Liver (tissue), 9 donors: ENCODE data around the gene SESN3. TPM values are rescaled to one million over a fixed set of nuclear protein-coding genes. Genes with fewer than 3 reads are reported as not detected.

Experiments
- DNase-seq: peaks from one replicate; pipeline ENCODE4 v3.0.0-alpha.2; 2017; ENCODE audit warnings: low spot score
- H3K27ac ChIP-seq, 2 donors: one replicate each; pipeline ENCODE4 v1.7.0; 2013; ENCODE audit warnings: inconsistent platforms in 2 of 2, low read length in 2 of 2, control low read depth in 1 of 2, low read depth in 1 of 2, mild to moderate bottlenecking in 1 of 2
- H3K27me3 ChIP-seq, 4 donors: one replicate each; pipeline versions ENCODE4 v1.6.1 to v1.7.0; 2013; ENCODE audit warnings: low read length in 3 of 4, inconsistent platforms in 1 of 4, mild to moderate bottlenecking in 1 of 4, moderate library complexity in 1 of 4; ENCODE audit not compliant: control insufficient read depth in 4 of 4, insufficient read depth in 4 of 4
- H3K36me3 ChIP-seq, 4 donors: one replicate each; pipeline versions ENCODE4 v1.6.1 to v1.7.0; 2013; ENCODE audit warnings: low read length in 3 of 4, mild to moderate bottlenecking in 3 of 4, low read depth in 1 of 4, moderate library complexity in 1 of 4; ENCODE audit not compliant: control insufficient read depth in 4 of 4, insufficient read depth in 3 of 4
- H3K4me1 ChIP-seq, 4 donors: one replicate each; pipeline versions ENCODE4 v1.6.1 to v1.7.0; 2013; ENCODE audit warnings: low read length in 3 of 4, mild to moderate bottlenecking in 3 of 4, moderate library complexity in 1 of 4; ENCODE audit not compliant: control insufficient read depth in 4 of 4, insufficient read depth in 4 of 4
- H3K4me3 ChIP-seq, 3 donors: one replicate each; pipeline versions ENCODE4 v1.6.1 to v1.7.0; 2013; ENCODE audit warnings: low read length in 3 of 3, control low read depth in 1 of 3, low read depth in 1 of 3, mild to moderate bottlenecking in 1 of 3
- H3K9ac ChIP-seq, 2 donors: one replicate each; pipeline ENCODE4 v1.7.0; 2013; ENCODE audit warnings: low read length in 2 of 2, mild to moderate bottlenecking in 2 of 2, moderate library complexity in 2 of 2, control low read depth in 1 of 2, low read depth in 1 of 2
- H3K9me3 ChIP-seq, 4 donors: one replicate each; pipeline versions ENCODE4 v1.6.1 to v1.7.0; 2013; ENCODE audit warnings: low read length in 3 of 4; ENCODE audit not compliant: control insufficient read depth in 4 of 4
- ATF3 ChIP-seq: IDR thresholded peaks from 2 replicates; pipeline ENCODE4 v1.6.1; 2016; ENCODE audit warnings: antibody characterized with exemption
- CTCF ChIP-seq: fragments of 150-350 bp; IDR thresholded peaks from 2 replicates; pipeline ENCODE4 v1.5.1; 2017; ENCODE audit warnings: improper control_type of control experiment, low read depth, low read length; ENCODE audit not compliant: missing input control
- EGR1 ChIP-seq, 2 donors: IDR thresholded peaks; 2 replicates each; pipeline ENCODE4 v1.6.1; 2016 to 2018; ENCODE audit warnings: antibody characterized with exemption in 2 of 2, low read depth in 2 of 2
- FOXA1 ChIP-seq: IDR thresholded peaks from 2 replicates; pipeline ENCODE4 v1.6.1; 2016; ENCODE audit warnings: antibody characterized with exemption
- FOXA2 ChIP-seq: IDR thresholded peaks from 2 replicates; pipeline ENCODE4 v1.6.1; 2016; ENCODE audit warnings: antibody characterized with exemption
- GABPA ChIP-seq, 2 donors: IDR thresholded peaks in 1 of 2; conservative IDR thresholded peaks in 1 of 2; 2 replicates each; pipeline ENCODE4 v1.6.1; 2016; ENCODE audit warnings: antibody characterized with exemption in 2 of 2, mild to moderate bottlenecking in 1 of 2, moderate library complexity in 1 of 2
- HNF4A ChIP-seq, 2 donors: conservative IDR thresholded peaks; 2 replicates each; pipeline ENCODE4 v1.6.1; 2016; ENCODE audit warnings: antibody characterized with exemption in 2 of 2, mild to moderate bottlenecking in 2 of 2
- HNF4G ChIP-seq: IDR thresholded peaks from 2 replicates; pipeline ENCODE4 v1.6.1; 2016; ENCODE audit warnings: antibody characterized with exemption
- JUND ChIP-seq, 2 donors: IDR thresholded peaks; 2 replicates each; pipeline ENCODE4 v1.6.1; 2016; ENCODE audit warnings: antibody characterized with exemption in 2 of 2
- MAX ChIP-seq: IDR thresholded peaks from 2 replicates; pipeline ENCODE4 v1.6.1; 2016; ENCODE audit warnings: antibody characterized with exemption
- NR2F2 ChIP-seq: IDR thresholded peaks from 2 replicates; pipeline ENCODE4 v1.6.1; 2016; ENCODE audit warnings: antibody characterized with exemption
- RAD21 ChIP-seq, 2 donors: IDR thresholded peaks; 2 replicates each; pipeline ENCODE4 v1.6.1; 2016; ENCODE audit warnings: antibody characterized with exemption in 2 of 2, mild to moderate bottlenecking in 2 of 2
- REST ChIP-seq: IDR thresholded peaks from 2 replicates; pipeline ENCODE4 v1.6.1; 2016; ENCODE audit warnings: antibody characterized with exemption, mild to moderate bottlenecking
- RXRA ChIP-seq, 2 donors: IDR thresholded peaks; 2 replicates each; pipeline ENCODE4 v1.6.1; 2017 to 2018; ENCODE audit warnings: antibody characterized with exemption in 2 of 2, mild to moderate bottlenecking in 1 of 2
- SP1 ChIP-seq: IDR thresholded peaks from 2 replicates; pipeline ENCODE4 v1.6.1; 2018; ENCODE audit warnings: antibody characterized with exemption, mild to moderate bottlenecking
- TAF1 ChIP-seq: conservative IDR thresholded peaks from 2 replicates; pipeline ENCODE4 v1.6.1; 2016; ENCODE audit warnings: antibody characterized with exemption, mild to moderate bottlenecking
- YY1 ChIP-seq: IDR thresholded peaks from 2 replicates; pipeline ENCODE4 v1.6.1; 2016; ENCODE audit warnings: antibody characterized with exemption, mild to moderate bottlenecking
- ZBTB33 ChIP-seq: IDR thresholded peaks from 2 replicates; pipeline ENCODE4 v1.6.1; 2016; ENCODE audit warnings: antibody characterized with exemption
- WGBS: extraction: QIAGEN DNeasy Blood & Tissue Kit; methylation state at CpG from one replicate; pipeline ENCODE4 v1.1.7; 2013; 5-methylcytosine and 5-hydroxymethylcytosine counted together
- polyA plus RNA-seq, 2 donors: library from polyadenylated mRNA; stranded (reverse) in 1 of 2; unstranded in 1 of 2; fragments of 200-250 nt in 1 of 2; fragments of >200 nt in 1 of 2; fragmentation: Nextera tagmentation in 1 of 2; extraction: Ambion mirVana in 1 of 2; gene quantifications; one replicate each; pipeline versions ENCODE4 v1.2.1 to v1.2.3, GENCODE V29; 2013 to 2015
- total RNA-seq, 2 donors: library from RNA; depleted of rRNA; stranded (reverse); fragments of >200 nt; gene quantifications; one replicate each; pipeline ENCODE4 v1.2.3, GENCODE V29; 2014
- donor health status: healthy.
- donor health status: healthy.
- donor health status: healthy.
- donor health status: healthy.
- donor health status: healthy.

SESN3 gene
- total and polyA plus RNA-seq, 4 donors, result 0.85 to 46.6 (median 2.6) TPM

- Histone ChIP-seq H3K27ac (peak overlapping the region; percentile 26 to 65), H3K9ac (peak overlapping the region; percentile 49 to 68), H3K27me3 (no peaks in the 10 kb centered on the region), H3K4me3 (peak overlapping the region; percentile 72 to 94 (median 87)), H3K36me3 (no peaks in the 10 kb centered on the region), H3K9me3 (no peaks in the 10 kb centered on the region), H3K4me1 (peaks cover 1 to 35% (median 22%) of the 10 kb centered on the region in 4 donors)
- TF ChIP-seq CTCF, result no peak
- TF ChIP-seq ATF3, result no peak
- TF ChIP-seq JUND (IDR thresholded peaks at IDR 0.05), result no peak
- no peak for TF ChIP-seq RXRA (IDR thresholded peaks at IDR 0.05)
- TF ChIP-seq YY1, result no peak
- TF ChIP-seq HNF4A (conservative IDR thresholded peaks at IDR 0.05), result no peak
- DNase-seq, result peak; percentile 53
- whole genome bisulfite sequencing, result under 1% methylated on average over 42 of the region's 42 CpGs
Measured at GRCh38 chr11:95229993-95230809, 801 bp downstream of the SESN3 start.

GRCh38 chr11:95229199-95229992 is 1.6 kb downstream of the SESN3 start:
- Histone ChIP-seq H3K36me3 (no peaks in the 10 kb centered on the region), H3K4me3 (peak overlapping the region in 2 of 3 donors; percentile 87 to 94), H3K9me3 (no peaks in the 10 kb centered on the region), H3K4me1 (peaks cover 1 to 35% (median 22%) of the 10 kb centered on the region in 4 donors), H3K9ac (peak overlapping the region in 1 of 2 donors; percentile 68), H3K27me3 (no peaks in the 10 kb centered on the region), H3K27ac (peak overlapping the region in 1 of 2 donors; percentile 26)
- 2% methylated on average over 12 of the region's 12 CpGs for WGBS
- TF ChIP-seq REST, result no peak
- no peak for TF ChIP-seq CTCF
- no peak for TF ChIP-seq RXRA (IDR thresholded peaks at IDR 0.05)
- TF ChIP-seq JUND (IDR thresholded peaks at IDR 0.05), result no peak
- TF ChIP-seq YY1, result no peak
- no peak for TF ChIP-seq GABPA (IDR thresholded peaks at IDR 0.05 in 1 of 2, conservative IDR thresholded peaks at IDR 0.05 in 1 of 2)
- TF ChIP-seq NR2F2, result no peak
- no peak for TF ChIP-seq ATF3
- no peak for TF ChIP-seq FOXA1
- no peak for TF ChIP-seq MAX
- no peak for TF ChIP-seq FOXA2
- no peak for TF ChIP-seq ZBTB33
- TF ChIP-seq RAD21 (IDR thresholded peaks at IDR 0.05), result no peak
- TF ChIP-seq HNF4A (conservative IDR thresholded peaks at IDR 0.05), result no peak
- TF ChIP-seq EGR1 (IDR thresholded peaks at IDR 0.05; ENCODE audit: low read depth in 2 of 2), result no peak
- no peak for TF ChIP-seq SP1
- no peak for TF ChIP-seq HNF4G
- TF ChIP-seq TAF1, result no peak
- DNase-seq, result no peak
